Left colon (tissue), 2 donors: ENCODE measurements around the gene WFS1. TPM values are rescaled to one million over a fixed set of nuclear protein-coding genes. Genes with fewer than 3 reads are reported as not detected.

ENCODE experiments used
- total RNA-seq, 2 donors: library from RNA; stranded (reverse); fragmentation: NEBNext Ultra II Directional; extraction: Animal tissue kit (Norgen Biotek cat#: 25700); gene quantifications; one replicate each; pipeline ENCODE4 v1.2.1, GENCODE V29; 2021
- donor health status: DM: no; HTN: no; CAD: no.
- donor health status: DM: yes; HTN: yes; CAD: no.

WFS1 gene
- total RNA-seq, 2 donors from 2014 or later: 8.3 to 14.7 TPM

Other genes with a start within 250 kb of the WFS1 start
- under 1 TPM; 0.37 to 0.42 TPM for gene JAKMIP1, start 69.3 kb upstream of the WFS1 start, total RNA-seq
- under 1 TPM in 1 of 2 donors, not detected in 1; 0.53 TPM for gene PPP2R2C, start 202.8 kb downstream of the WFS1 start, total RNA-seq